ENCODE results near the gene MESP2. TPM values are rescaled to one million over a fixed set of nuclear protein-coding genes. Genes with fewer than 3 reads are reported as not detected.

Gene MESP2
- total RNA-seq, 2 donors from 2014 or later: 0.22 to 1.3 TPM

DNA sequence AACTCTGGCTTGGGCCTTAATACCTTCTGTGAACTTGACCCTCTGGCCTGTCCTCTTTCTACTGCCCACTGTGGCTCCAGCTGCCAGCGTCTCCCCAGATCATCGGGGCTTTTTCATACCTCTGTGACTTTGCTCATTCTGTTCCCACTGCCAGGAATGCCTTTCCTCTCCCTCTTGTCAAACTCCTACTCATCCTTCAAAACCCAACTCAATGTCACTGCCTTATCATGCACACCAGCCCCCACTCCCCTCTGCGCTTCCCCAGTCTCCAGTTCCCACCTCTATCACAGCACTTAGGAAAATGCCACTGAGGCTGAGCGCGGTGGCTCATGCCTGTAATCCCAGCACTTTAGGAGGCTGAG is 33.6 kb downstream of the MESP2 start:
- H3K27ac ChIP-seq (ENCODE audit: low read depth, low read length): no peak overlapping the region
- WGBS, 2 experiments (ENCODE audit: insufficient coverage in 1 of 2, insufficient read length in 1 of 2): 94 to 96% methylated on average over 5 of the region's 5 CpGs
- H3K4me3 ChIP-seq (ENCODE audit: low read length): no peak overlapping the region
- peaks cover 24% of the 10 kb centered on the region for H3K27me3 ChIP-seq (ENCODE audit: control insufficient read depth, insufficient read depth, low read length, poor library complexity, severe bottlenecking)
- H3K4me1 ChIP-seq (ENCODE audit: control insufficient read depth, insufficient read depth, low read length): peaks cover 4% of the 10 kb centered on the region
- DNase-seq: no peak
- Mint-ChIP-seq H3K27ac (no peak overlapping the region), H3K4me1 (peaks cover 12% of the 10 kb centered on the region), H3K27me3 (ENCODE audit: insufficient read depth) (peaks cover 37% of the 10 kb centered on the region), H3K9me3 (no peaks in the 10 kb centered on the region), H3K36me3 (ENCODE audit: low read depth) (no peaks in the 10 kb centered on the region), H3K4me3 (no peak overlapping the region)
- no peak overlapping the region for H3K9ac ChIP-seq (ENCODE audit: extremely low read depth, low read length, poor library complexity, severe bottlenecking)
- no peaks in the 10 kb centered on the region for H3K36me3 ChIP-seq (ENCODE audit: control insufficient read depth, insufficient read depth, low read length)
- TF ChIP-seq, protein P1, sequence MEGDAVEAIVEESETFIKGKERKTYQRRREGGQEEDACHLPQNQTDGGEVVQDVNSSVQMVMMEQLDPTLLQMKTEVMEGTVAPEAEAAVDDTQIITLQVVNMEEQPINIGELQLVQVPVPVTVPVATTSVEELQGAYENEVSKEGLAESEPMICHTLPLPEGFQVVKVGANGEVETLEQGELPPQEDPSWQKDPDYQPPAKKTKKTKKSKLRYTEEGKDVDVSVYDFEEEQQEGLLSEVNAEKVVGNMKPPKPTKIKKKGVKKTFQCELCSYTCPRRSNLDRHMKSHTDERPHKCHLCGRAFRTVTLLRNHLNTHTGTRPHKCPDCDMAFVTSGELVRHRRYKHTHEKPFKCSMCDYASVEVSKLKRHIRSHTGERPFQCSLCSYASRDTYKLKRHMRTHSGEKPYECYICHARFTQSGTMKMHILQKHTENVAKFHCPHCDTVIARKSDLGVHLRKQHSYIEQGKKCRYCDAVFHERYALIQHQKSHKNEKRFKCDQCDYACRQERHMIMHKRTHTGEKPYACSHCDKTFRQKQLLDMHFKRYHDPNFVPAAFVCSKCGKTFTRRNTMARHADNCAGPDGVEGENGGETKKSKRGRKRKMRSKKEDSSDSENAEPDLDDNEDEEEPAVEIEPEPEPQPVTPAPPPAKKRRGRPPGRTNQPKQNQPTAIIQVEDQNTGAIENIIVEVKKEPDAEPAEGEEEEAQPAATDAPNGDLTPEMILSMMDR (conservative IDR thresholded peaks at IDR 0.05): no peak
- H3K9me3 ChIP-seq (ENCODE audit: control insufficient read depth, low read length): no peaks in the 10 kb centered on the region

DNA sequence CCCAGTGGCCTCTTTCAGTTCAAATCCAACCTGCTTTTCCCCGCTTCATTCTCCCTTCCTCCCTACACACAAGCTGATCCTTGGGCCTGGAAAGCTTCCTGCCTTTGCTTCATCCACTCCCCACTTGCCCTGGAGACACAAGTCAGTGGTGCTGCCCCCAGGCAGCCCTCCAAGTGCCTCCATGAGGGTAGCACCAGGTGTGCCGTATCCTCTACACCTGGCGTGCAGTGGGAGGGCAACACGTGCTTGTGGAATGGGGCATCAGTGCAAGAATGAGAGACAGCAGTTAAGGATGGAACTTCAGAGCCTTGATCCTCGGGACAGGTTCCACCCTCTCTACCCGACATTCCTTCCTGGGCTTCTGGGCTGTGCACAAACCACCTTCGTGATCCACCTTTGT is 34.7 kb downstream of the MESP2 start:
- peaks cover 4% of the 10 kb centered on the region for H3K4me1 ChIP-seq (ENCODE audit: control insufficient read depth, insufficient read depth, low read length)
- no peaks in the 10 kb centered on the region for H3K36me3 Mint-ChIP-seq (ENCODE audit: low read depth)
- no peak overlapping the region for H3K27ac Mint-ChIP-seq
- H3K9me3 ChIP-seq (ENCODE audit: control insufficient read depth, low read length): peaks cover 6% of the 10 kb centered on the region
- peaks cover 12% of the 10 kb centered on the region for H3K4me1 Mint-ChIP-seq
- no peak for DNase-seq
- no peak overlapping the region for H3K9ac ChIP-seq (ENCODE audit: extremely low read depth, low read length, poor library complexity, severe bottlenecking)
- TF ChIP-seq, protein P1 (conservative IDR thresholded peaks at IDR 0.05): no peak
- H3K27ac ChIP-seq (ENCODE audit: low read depth, low read length): no peak overlapping the region
- peaks cover 9% of the 10 kb centered on the region for H3K9me3 Mint-ChIP-seq
- H3K27me3 Mint-ChIP-seq (ENCODE audit: insufficient read depth): peaks cover 47% of the 10 kb centered on the region
- no peak overlapping the region for H3K4me3 Mint-ChIP-seq
- WGBS, 2 experiments (ENCODE audit: insufficient coverage in 1 of 2, insufficient read length in 1 of 2): 89 to 97% methylated on average over 4 to 7 of the region's 7 CpGs
- no peaks in the 10 kb centered on the region for H3K36me3 ChIP-seq (ENCODE audit: control insufficient read depth, insufficient read depth, low read length)
- no peak overlapping the region for H3K4me3 ChIP-seq (ENCODE audit: low read length)
- peaks cover 34% of the 10 kb centered on the region for H3K27me3 ChIP-seq (ENCODE audit: control insufficient read depth, insufficient read depth, low read length, poor library complexity, severe bottlenecking)

DNA sequence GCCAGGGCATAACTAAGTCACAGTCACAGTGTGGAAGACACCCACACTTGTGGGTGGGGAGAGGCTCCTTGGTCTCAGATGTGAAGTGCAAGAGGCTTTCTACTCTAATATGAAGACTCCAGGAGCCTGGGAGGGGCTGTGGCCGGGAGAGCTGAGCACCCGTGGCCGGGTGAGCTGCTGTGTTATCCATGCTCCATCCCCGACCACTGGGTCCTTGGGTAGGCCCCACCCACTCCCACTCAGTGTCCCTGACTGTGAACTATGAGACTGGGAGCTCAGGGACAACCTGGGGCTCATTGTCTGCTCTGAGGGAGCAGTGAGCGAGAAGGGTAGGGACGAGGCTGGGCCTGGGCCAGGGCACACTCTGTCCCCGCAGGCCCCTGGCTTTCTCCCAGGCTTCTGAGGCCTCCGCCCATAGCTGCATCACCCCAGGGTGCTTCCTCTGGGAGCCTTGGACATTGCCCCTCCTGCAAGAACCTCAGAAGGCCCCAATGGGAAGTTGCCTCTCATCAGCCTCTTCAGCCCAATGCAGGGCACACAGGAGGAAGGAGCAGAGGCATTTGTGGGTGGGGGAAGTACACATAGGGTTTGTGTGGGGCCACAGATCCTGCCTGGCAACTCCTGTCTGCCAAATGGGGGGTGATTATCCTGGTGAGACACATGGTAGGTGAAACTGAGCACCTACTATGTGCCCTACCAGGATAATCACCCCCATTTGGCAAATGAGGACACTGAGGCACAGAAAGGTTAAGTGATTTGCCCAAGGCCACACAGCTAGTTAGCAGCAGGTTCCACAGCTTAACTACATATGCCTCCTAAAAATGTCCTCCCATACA is 36.1 kb downstream of the MESP2 start:
- H3K9me3 ChIP-seq (ENCODE audit: control insufficient read depth, low read length): peaks cover 9% of the 10 kb centered on the region
- no peak for DNase-seq
- WGBS, 2 experiments (ENCODE audit: insufficient coverage in 1 of 2, insufficient read length in 1 of 2): 86 to 93% methylated on average over 3 to 8 of the region's 8 CpGs
- Mint-ChIP-seq H3K36me3 (ENCODE audit: low read depth) (no peaks in the 10 kb centered on the region), H3K27me3 (ENCODE audit: insufficient read depth) (peaks cover 60% of the 10 kb centered on the region), H3K4me3 (no peak overlapping the region), H3K27ac (no peak overlapping the region), H3K9me3 (peaks cover 15% of the 10 kb centered on the region), H3K4me1 (peaks cover 12% of the 10 kb centered on the region)
- H3K27ac ChIP-seq (ENCODE audit: low read depth, low read length): no peak overlapping the region
- H3K4me1 ChIP-seq (ENCODE audit: control insufficient read depth, insufficient read depth, low read length): peaks cover 4% of the 10 kb centered on the region
- peaks cover 48% of the 10 kb centered on the region for H3K27me3 ChIP-seq (ENCODE audit: control insufficient read depth, insufficient read depth, low read length, poor library complexity, severe bottlenecking)
- H3K4me3 ChIP-seq (ENCODE audit: low read length): no peak overlapping the region
- H3K9ac ChIP-seq (ENCODE audit: extremely low read depth, low read length, poor library complexity, severe bottlenecking): no peak overlapping the region
- H3K36me3 ChIP-seq (ENCODE audit: control insufficient read depth, insufficient read depth, low read length): no peaks in the 10 kb centered on the region
- TF ChIP-seq, protein P1 (conservative IDR thresholded peaks at IDR 0.05): no peak
